ENCODE measurements around the gene TOLLIP. TPM values are rescaled to one million over a fixed set of nuclear protein-coding genes. Genes with fewer than 3 reads are reported as not detected.

Gene TOLLIP
- total RNA-seq: 24.3 and 30.6 TPM in 2 replicates

DNA sequence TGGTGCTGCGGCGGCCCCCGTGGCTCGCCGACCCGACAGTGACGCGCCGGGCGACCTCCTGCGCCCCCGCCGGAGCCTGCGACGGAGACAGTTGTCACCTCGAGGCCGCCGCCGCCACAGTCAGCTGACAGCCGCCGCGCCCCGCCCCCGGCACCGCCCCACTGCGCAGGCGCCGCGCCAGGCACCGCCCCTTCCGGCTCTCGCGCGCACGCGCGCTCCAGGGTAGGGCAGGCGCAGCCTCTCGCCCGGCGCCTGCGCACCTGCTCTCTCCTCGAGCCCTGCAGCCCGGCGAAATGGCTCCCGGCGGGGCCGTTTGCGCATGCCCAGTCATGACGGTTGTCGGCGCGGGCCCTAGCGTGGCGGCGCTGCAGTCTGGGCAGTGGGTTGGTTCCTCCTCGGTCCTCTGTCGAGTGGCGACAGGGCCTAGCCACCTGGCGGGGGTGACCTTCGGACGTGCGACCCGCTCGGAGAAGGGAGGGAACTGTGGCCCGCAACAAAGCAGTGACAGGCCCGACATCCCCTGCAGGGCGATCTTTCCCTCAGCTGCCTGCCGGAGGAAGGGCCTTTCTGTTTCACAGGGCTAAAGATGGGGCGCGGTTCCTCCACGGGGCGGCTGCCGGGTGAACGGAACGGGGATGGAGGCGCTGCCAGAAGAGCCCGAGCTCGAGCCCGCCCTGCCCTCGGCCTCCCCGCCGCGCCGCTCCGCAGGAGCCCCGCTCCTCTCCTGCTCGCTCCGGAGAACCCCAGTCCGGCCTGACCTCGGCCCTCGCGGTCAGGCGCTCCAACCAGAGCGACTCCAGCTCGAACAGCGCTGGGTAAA lies at the start of gene TOLLIP:
Gene TOLLIP, minus strand, starts transcription at position 135 of the 820 bp plus-strand sequence. Its CDS starts 134 bp downstream, at position 1.

Other genes starting within 250 kb of the TOLLIP start
- not detected in 2 replicates for gene MUC2, start 234.8 kb downstream of the TOLLIP start, total RNA-seq
- not detected in 2 replicates for gene MUC5AC, start 151.7 kb downstream of the TOLLIP start, total RNA-seq
- gene MUC5B, start 86.6 kb downstream of the TOLLIP start, total RNA-seq: not detected in 2 replicates
- 3.0 TPM in 1 of 2 replicates, not detected in the other for gene BRSK2, start 80.3 kb upstream of the TOLLIP start, total RNA-seq
- 13.4 and 19.2 TPM in 2 replicates for gene MOB2, start 177.1 kb upstream of the TOLLIP start, total RNA-seq

All from epithelial cell of alveolus of lung (primary cell).